ENCODE measurements around the gene LTBP1.
"Not testable (repeated sequence)": the region's sequence is repeated elsewhere in the genome, so short reads cannot be mapped to it uniquely, and the experiment has no call there.

LTBP1 gene

DNA sequence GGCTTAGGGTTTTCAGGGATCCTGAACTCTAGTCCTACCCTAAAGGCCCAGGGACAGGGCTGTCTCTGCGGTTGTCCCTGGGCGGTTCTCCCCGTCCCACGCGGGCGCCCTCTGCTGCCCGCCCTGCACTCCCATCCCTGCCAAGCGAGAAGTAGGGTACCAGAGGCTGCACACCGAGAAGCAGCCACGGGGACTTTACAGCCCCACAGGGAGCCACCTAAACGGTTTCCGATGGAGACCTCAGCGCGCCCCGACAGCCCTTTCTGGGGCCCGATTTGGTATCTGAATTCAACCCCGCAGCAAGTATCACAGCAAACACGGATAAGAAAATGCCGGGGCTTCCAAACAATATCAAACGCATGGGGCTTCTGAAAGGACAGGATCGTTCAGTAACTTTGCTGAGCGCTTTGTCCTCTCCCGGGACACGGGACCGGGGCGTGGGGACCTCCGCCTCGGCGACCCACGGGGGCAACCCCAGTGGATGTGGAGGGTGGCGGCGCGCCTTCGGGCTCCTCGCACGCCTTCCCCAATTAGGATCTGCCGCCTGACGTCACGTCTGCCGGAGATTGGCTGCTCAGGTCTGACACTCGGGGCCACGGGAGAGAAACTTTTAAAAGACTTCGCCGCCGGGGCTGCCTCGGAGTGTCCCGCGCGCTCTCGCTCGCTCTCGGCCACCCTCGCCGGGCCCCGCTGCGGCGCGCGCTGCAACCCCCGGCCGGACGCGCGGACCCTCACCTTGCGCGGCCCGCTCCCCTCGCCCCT, at the start of gene LTBP1:
TSS of gene LTBP1 (plus strand) at position 640 of the 762 bp plus-strand sequence. CDS start 372 bp downstream, outside the sequence.
- DNase-seq = peak; percentile 34

DNA sequence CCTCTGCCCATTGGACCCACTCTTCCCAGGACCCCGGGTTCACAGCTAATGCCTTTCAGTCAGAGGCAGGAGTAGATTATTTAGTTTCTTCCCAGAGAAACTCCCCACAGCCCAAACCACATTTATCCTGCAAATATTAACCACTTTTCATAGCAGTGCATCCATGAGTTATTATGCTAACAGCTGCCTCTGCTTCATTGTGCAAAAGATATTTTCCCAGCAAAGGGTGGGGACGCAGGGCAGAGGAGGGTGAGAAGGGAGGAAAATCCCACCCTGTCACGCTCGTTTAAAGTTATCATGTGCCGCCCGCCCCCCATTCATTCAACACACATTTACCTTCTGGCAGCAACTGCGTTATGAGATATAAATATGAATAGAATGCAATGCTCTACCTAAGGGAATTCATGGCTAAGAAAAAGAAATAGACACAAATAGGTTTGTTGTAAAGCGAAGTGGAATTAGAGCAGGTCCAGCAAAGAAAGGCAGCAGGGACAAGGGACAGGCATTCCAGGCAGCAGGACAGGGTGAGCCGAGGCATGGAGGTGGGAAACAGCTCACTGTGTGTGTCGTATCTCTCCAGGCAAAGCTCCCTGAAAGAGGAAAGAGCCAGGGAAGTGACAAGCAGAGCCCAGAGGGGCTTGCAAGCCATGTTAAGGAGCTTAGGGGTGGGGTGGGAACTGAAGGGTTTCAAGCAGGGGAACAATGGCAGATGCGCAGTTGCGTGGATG, 46.3 kb upstream of the LTBP1 start:
- DNase-seq = no peak

DNA sequence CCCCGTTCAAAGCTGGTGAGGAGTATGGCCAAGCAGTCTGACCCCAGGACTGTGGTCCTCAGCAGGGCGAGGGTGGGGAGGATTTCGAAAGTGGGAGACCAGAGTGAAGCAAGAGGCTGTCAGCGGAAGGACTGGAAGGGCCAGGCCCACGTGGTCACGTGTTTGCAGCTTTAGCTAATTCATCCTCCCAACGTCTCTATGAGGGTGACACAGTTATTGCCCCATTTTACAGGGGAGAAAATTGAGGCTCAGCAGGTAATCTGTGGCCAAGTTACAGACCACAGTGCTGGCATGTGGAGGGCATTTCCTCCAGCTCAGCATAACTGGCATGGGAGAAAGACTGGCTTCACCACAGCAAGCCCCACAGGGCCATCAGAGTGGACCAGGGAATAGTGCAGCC, 45.4 kb upstream of the LTBP1 start:
- DNase-seq = no peak

DNA sequence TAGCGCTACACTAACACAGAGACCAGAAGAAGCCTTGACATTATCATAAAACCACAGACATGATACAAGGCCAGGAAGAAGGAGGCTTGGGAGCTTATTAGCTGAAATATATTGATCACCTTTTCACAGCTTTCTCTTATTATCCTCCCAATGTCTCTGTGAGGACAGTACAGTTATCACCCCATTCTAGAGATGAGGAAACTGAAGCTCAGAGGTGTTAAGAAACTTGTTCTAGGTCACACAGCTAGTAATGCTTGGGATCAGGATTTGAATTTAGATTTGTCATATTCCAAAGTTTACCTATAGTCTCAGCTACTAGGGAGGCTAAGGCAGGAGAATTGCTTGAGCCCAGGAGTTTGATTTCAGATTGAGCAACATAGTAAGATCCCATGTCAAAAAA, 44.6 kb upstream of the LTBP1 start:
- no peak for DNase-seq

- no peak for DNase-seq
These were observed 43.8 kb upstream of the LTBP1 start for GRCh38 chr2:32902986-32903385.

GRCh38 chr2:32904074-32904473, 42.7 kb upstream of the LTBP1 start:
- no peak for DNase-seq

GRCh38 chr2:32904751-32905150, 42.0 kb upstream of the LTBP1 start:
- no peak for DNase-seq

- DNase-seq = no peak
These were observed 41.5 kb upstream of the LTBP1 start for GRCh38 chr2:32905270-32905669.

- no peak for DNase-seq
These were observed 35.7 kb upstream of the LTBP1 start for GRCh38 chr2:32910883-32911598.

DNA sequence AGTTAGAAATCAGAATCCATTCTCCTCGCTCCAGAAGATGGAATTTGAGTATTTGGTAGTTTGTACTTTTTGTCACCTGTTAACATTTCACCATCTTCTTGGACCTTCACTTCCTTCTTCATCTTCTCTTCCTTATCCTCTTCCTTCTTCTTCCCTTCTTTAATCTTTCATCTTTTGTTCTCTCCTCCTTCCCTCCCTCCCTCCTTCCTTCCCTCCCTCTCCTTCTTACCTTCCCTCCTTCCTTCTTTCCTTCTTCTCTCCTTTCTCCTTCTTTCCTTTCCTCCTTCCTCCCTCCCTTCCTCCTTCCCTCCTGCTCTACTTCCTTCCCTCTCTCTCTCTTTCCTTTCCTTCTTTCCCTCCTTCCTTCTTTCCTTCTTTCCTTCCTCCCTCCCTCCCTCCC, 31.1 kb upstream of the LTBP1 start:
- no peak for DNase-seq

- no peak for DNase-seq
These were observed 28.0 kb upstream of the LTBP1 start for GRCh38 chr2:32918774-32919173.

- DNase-seq = not testable (repeated sequence)
These were observed 26.9 kb upstream of the LTBP1 start for GRCh38 chr2:32919901-32920300.

DNA sequence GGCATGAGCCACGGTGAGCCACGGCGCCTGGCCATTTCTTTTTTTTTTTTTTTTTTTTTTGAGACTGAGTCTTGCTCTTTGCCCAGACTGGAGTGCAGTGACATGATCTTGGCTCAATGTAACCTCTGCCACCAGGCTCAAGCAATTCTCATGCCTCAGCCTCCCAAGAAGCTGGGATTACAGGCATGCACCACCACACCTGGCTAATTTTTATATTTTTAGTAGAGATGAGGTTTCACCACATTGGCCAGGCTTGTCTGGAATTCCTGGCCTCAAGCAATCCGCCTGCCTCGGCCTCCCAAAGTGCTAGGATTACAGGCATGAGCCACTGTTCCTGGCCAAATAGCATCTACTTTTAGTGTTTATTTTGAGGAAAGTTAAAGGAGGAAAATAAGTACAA, 25.3 kb upstream of the LTBP1 start:
- DNase-seq = not testable (repeated sequence)

DNA sequence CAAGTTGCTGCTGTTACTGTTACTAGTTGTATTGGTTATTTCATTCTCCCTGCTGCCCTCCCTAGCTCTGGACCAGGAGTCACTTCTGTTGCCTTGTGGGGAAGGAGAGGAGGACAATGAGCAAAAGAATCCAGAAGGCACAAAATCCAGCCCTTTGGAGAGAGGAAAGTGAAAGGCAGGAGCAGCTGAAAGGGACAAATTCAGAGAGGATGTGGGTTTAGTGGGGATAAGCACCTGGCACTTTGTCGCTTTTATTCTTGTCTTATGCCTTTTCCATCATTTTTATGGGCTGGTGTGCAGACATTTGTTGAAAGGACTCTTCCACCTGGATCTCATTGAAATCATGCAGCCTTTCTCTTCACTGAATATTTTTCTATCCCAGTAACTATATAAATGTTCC, 24.3 kb upstream of the LTBP1 start:
- DNase-seq = no peak

DNA sequence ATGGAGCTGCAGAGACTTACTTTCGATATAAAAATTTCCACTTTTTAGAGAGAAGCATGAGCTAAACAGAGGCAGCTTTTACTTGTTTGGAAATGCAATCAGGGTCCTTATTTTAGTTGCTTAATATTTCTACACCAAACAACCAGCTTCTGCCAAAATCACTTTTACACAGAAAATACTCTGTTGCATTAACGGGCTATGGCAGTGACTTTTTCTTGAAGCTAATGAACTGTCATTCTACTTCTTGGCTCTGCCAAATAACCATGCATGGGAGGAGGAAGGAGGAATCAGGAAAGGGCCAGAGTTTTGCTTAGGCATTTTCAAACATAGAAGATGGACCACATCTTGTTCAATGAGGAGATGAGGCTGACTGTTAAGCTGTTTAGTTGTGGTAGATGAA, 23.6 kb upstream of the LTBP1 start:
- no peak for DNase-seq

GRCh38 chr2:32925283-32925815, 21.4 kb upstream of the LTBP1 start:
- no peak for DNase-seq

GRCh38 chr2:32925976-32926707, 20.6 kb upstream of the LTBP1 start:
- no peak for DNase-seq

DNA sequence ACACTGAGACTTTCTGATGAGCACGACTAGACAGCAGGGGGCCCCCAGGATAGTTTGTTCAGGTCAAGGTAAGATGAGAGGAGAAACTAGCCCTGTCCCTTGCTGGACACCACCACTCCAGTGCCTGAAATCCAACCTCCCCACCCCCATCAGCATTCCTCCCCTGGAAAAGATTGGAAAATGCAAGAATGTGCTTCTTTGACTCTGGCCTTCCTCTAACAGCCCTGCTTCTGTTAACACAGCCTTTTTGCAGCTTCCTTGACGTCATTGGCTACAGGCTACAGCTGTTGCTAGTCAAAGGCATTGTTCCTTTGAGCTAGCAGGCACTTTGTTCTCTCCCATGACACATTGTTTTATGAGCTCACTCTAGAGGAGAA, 20.1 kb upstream of the LTBP1 start:
- no peak for DNase-seq

- DNase-seq = no peak
These were observed 16.3 kb upstream of the LTBP1 start for GRCh38 chr2:32930436-32930835.

- DNase-seq = no peak
These were observed 15.2 kb upstream of the LTBP1 start for GRCh38 chr2:32931519-32931918.

DNA sequence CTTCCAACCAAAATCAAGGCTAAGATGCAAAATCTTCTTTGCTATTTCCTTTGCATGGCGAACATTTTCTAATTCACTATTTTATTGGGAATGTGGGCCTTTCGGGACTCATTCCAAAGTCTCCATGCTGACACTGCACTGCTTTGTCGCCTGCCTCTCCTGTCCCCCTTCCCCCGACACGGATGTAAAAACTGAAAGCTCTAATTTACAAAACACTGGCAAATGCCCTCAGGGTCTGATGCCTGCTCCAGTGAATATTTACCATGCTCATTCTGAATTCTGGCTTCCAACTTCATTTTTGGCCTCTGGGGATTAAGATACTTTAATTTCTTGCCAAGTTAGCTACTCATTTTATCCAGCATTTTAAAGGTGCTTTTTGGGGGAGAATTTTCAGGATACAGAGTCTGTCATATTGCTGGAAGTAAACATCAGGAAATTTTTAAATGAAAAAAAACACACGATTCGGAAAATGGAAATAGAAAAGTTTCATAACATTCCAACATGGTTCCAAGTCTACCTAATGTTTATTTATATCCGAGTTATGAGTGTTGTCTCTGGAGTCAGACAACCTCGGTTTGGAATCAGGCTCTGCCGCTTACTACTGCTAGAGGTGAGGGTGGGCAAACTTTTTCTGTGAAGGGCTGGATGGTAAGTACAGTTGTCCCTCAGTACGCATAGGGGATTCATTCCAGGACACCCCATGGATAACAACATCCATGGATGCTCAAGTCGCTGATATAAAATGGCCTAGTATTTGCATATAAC, 14.6 kb upstream of the LTBP1 start:
- no peak for DNase-seq
